Measurements from ENCODE around the gene RPL35. TPM values are rescaled to one million over a fixed set of nuclear protein-coding genes. Genes with fewer than 3 reads are reported as not detected.

RPL35 gene
- total RNA-seq, 1 donor from 2014 or later = 686 TPM

- no peak for TF ChIP-seq CTCF (IDR thresholded peaks at IDR 0.05; ENCODE audit: borderline replicate concordance)
- no peak overlapping the region for H3K4me3 ChIP-seq
- peak; percentile 48 for DNase-seq
- no peaks in the 10 kb centered on the region for H3K9me3 ChIP-seq (replicated peaks)
- intact Hi-C loops (cut with micrococcal nuclease) = no loop called here
- H3K36me3 ChIP-seq = peaks cover 7% of the 10 kb centered on the region
- H3K27me3 ChIP-seq (ENCODE audit: low read depth) = no peaks in the 10 kb centered on the region
- H3K27ac ChIP-seq (replicated peaks) = peak overlapping the region; percentile 63
- H3K4me1 ChIP-seq = peaks cover 6% of the 10 kb centered on the region
Observed at GRCh38 chr9:124812441-124812876, 49.3 kb downstream of the RPL35 start.

DNA sequence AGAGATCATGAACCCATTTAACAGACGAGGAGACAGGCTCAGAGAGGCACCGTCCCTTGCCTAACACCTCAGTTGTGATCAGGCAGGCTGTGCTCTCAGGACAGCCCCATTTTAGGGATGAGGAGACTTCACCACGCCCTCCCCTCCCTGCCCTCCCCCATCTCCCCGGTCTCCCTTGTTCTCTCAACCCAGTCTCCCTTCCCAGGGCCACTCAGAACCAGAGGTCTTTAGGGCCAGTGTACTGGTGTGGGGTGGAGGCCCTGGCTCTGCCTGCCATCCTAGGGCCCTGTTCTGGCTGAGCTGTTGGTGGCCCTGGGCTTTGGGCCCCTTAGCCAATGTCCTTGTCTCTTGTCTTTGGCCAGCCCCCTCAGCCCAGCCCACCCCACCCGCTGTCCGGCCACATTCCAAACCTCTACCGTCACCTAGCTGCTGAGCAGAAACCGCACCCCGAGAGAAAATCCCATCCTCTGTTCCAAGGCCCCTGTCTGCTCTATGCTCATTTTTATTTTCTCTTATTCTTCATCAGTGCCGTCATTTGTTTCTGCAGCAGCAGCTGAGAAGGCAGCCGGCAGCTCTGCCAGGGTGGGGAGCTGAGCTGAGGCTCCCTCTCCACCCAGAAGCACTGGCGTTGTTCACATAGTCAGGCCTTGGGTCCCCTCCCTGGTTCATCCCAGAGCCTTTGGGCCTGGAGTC lies 50.9 kb downstream of the RPL35 start:
- no peaks in the 10 kb centered on the region for H3K9me3 ChIP-seq (replicated peaks)
- no peak for DNase-seq
- H3K36me3 ChIP-seq = peaks cover 7% of the 10 kb centered on the region
- H3K27ac ChIP-seq (replicated peaks) = peak overlapping the region; percentile 63
- TF ChIP-seq CTCF (IDR thresholded peaks at IDR 0.05; ENCODE audit: borderline replicate concordance) = no peak
- H3K4me3 ChIP-seq = no peak overlapping the region
- intact Hi-C loops (cut with micrococcal nuclease) = no loop called here
- no peaks in the 10 kb centered on the region for H3K27me3 ChIP-seq (ENCODE audit: low read depth)
- peaks cover 6% of the 10 kb centered on the region for H3K4me1 ChIP-seq

DNA sequence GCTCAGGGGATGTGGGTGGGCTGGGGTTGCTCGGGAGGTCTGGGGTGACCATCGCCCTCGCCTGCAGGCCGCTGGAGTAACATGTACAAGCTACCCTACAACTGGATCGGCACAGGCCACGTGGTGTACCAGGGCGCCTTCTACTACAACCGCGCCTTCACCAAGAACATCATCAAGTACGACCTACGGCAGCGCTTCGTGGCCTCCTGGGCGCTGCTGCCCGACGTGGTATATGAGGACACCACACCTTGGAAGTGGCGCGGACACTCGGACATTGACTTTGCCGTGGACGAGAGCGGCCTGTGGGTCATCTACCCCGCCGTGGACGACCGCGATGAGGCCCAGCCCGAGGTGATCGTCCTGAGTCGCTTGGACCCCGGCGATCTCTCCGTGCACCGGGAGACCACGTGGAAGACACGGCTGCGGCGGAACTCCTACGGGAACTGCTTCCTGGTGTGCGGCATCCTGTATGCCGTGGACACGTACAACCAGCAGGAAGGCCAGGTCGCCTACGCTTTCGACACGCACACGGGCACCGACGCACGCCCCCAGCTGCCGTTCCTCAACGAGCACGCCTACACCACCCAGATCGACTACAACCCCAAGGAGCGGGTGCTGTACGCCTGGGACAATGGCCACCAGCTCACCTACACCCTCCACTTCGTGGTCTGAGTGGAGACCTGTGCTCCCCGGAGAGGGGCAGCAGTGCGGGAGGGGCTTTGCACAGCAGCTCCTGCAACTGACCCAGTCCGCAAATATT lies 51.8 kb downstream of the RPL35 start:
- no peaks in the 10 kb centered on the region for H3K9me3 ChIP-seq (replicated peaks)
- intact Hi-C loops (cut with micrococcal nuclease) = no loop called here
- peaks cover 6% of the 10 kb centered on the region for H3K4me1 ChIP-seq
- no peak for DNase-seq
- H3K36me3 ChIP-seq = peaks cover 7% of the 10 kb centered on the region
- no peak overlapping the region for H3K4me3 ChIP-seq
- H3K27me3 ChIP-seq (ENCODE audit: low read depth) = no peaks in the 10 kb centered on the region
- no peak for TF ChIP-seq CTCF (IDR thresholded peaks at IDR 0.05; ENCODE audit: borderline replicate concordance)
- peak overlapping the region; percentile 63 for H3K27ac ChIP-seq (replicated peaks)

DNA sequence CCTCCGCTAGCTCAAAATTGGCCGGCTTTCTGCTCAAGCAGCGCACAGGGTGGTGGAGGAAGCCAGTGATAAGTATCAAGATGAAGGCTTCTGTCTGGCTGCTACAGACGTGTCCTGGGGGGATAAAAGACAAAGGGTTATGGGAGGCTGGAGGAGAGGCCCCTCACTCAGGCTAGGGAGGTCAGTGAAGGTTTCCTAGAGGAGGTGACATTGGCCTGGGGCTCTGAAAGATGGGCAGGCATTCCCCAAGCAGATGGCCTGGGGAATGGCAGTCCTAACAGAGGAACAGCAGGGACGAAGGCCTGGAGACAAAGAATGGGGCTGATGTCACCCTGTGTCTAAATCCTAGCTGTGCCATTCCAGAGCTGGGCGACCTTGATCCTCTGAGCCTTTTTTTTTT lies 52.5 kb downstream of the RPL35 start:
- intact Hi-C loops (cut with micrococcal nuclease) = no loop called here
- Histone ChIP-seq H3K4me1 (peaks cover 6% of the 10 kb centered on the region), H3K27ac (replicated peaks) (no peak overlapping the region), H3K36me3 (peaks cover 7% of the 10 kb centered on the region), H3K9me3 (replicated peaks) (no peaks in the 10 kb centered on the region), H3K27me3 (ENCODE audit: low read depth) (no peaks in the 10 kb centered on the region), H3K4me3 (no peak overlapping the region)
- no peak for TF ChIP-seq CTCF (IDR thresholded peaks at IDR 0.05; ENCODE audit: borderline replicate concordance)
- no peak for DNase-seq

GRCh38 chr9:124808246-124808956 lies 53.4 kb downstream of the RPL35 start:
- intact Hi-C loops (cut with micrococcal nuclease) = no loop called here

More at GRCh38 chr9:124808246-124808956, 53.4 kb downstream of the RPL35 start:
- Histone ChIP-seq H3K9me3 (replicated peaks) (no peaks in the 10 kb centered on the region), H3K4me1 (peaks cover 6% of the 10 kb centered on the region), H3K27ac (replicated peaks) (no peak overlapping the region), H3K27me3 (ENCODE audit: low read depth) (no peaks in the 10 kb centered on the region), H3K4me3 (no peak overlapping the region), H3K36me3 (peaks cover 7% of the 10 kb centered on the region)
- TF ChIP-seq CTCF (IDR thresholded peaks at IDR 0.05; ENCODE audit: borderline replicate concordance) = no peak
- no peak for DNase-seq
